CD4-positive, alpha-beta memory T cell (primary cell): ENCODE measurements around the gene CPNE4. TPM values are rescaled to one million over a fixed set of nuclear protein-coding genes. Genes with fewer than 3 reads are reported as not detected.

Experiments
- CTCF ChIA-PET: fragments of 350-600 bp; sonication (Branson Sonifier 250); formaldehyde crosslinking; loops from one replicate; lab custom pipeline; 2021; ENCODE audit warnings: inconsistent platforms; ENCODE audit not compliant: partially characterized antibody; lab: Charles Lee
- POLR2A ChIA-PET: fragments of 350-600 bp; sonication (Branson Sonifier 250); formaldehyde crosslinking; loops from one replicate; lab custom pipeline; 2021; ENCODE audit not compliant: partially characterized antibody; lab: Charles Lee
- DNase-seq, 5 donors: peaks; one replicate each; pipeline versions ENCODE4 v3.0.0 to v3.0.0-alpha.2; 2020 to 2022; ENCODE audit warnings: mixed read lengths in 1 of 5
- H3K27ac ChIP-seq: one replicate; pipeline ENCODE4 v1.7.0; 2013; ENCODE audit warnings: low read depth, low read length
- H3K27me3 ChIP-seq: 2 replicates; pipeline ENCODE4 v1.7.0; 2013; ENCODE audit warnings: mild to moderate bottlenecking, low read length, moderate library complexity; ENCODE audit not compliant: insufficient read depth
- H3K36me3 ChIP-seq: 2 replicates; pipeline ENCODE4 v1.7.0; 2013; ENCODE audit warnings: mild to moderate bottlenecking, low read length, moderate library complexity; ENCODE audit not compliant: insufficient read depth
- H3K4me1 ChIP-seq: 2 replicates; pipeline ENCODE4 v1.7.0; 2013; ENCODE audit warnings: mild to moderate bottlenecking, low read length, moderate library complexity; ENCODE audit not compliant: insufficient read depth
- H3K4me3 ChIP-seq, 2 donors: one replicate each; pipeline ENCODE4 v1.7.0; 2013; ENCODE audit warnings: low read length in 2 of 2, mild to moderate bottlenecking in 1 of 2
- H3K9me3 ChIP-seq, 2 donors: one replicate each; pipeline ENCODE4 v1.7.0; 2013; ENCODE audit warnings: low read length in 2 of 2, control low read depth in 1 of 2; ENCODE audit not compliant: control insufficient read depth in 1 of 2
- H3K27ac Mint-ChIP-seq, 7 donors: one replicate each; pipeline ENCODE4 v1.8.0; 2020 to 2021; ENCODE audit warnings: mixed read lengths in 7 of 7, mild to moderate bottlenecking in 6 of 7, inconsistent platforms in 3 of 7, moderate library complexity in 3 of 7
- H3K27me3 Mint-ChIP-seq, 2 donors: one replicate each; pipeline ENCODE4 v1.8.0; 2020 to 2021; ENCODE audit warnings: mixed read lengths in 2 of 2
- H3K36me3 Mint-ChIP-seq, 2 donors: one replicate each; pipeline ENCODE4 v1.8.0; 2020 to 2021; ENCODE audit warnings: mixed read lengths in 2 of 2, inconsistent platforms in 1 of 2, mild to moderate bottlenecking in 1 of 2
- H3K4me1 Mint-ChIP-seq, 4 donors: one replicate each; pipeline ENCODE4 v1.8.0; 2020 to 2021; ENCODE audit warnings: mixed read lengths in 4 of 4, mild to moderate bottlenecking in 1 of 4
- H3K4me3 Mint-ChIP-seq, 8 donors: one replicate each; pipeline ENCODE4 v1.8.0; 2020 to 2021; ENCODE audit warnings: mixed read lengths in 8 of 8, mild to moderate bottlenecking in 7 of 8, moderate library complexity in 6 of 8, inconsistent platforms in 3 of 8
- H3K9me3 Mint-ChIP-seq, 8 donors: one replicate each; pipeline ENCODE4 v1.8.0; 2020 to 2021; ENCODE audit warnings: mixed read lengths in 8 of 8, mild to moderate bottlenecking in 5 of 8, inconsistent platforms in 3 of 8, moderate library complexity in 1 of 8
- intact Hi-C: fragments of 100-400 bp; cut with micrococcal nuclease; formaldehyde crosslinking; loops from one replicate; pipeline ENCODE4 v1.15.1; 2023
- polyA plus RNA-seq, 2 donors: library from polyadenylated mRNA; unstranded; fragments of 300-500 nt; fragmentation: Illumina TruSeq; gene quantifications; one replicate each; pipeline ENCODE4 v1.2.3, GENCODE V29; 2021
- total RNA-seq, 2 experiments: library from RNA; stranded (reverse); gene quantifications; one replicate each; pipeline ENCODE4 v1.2.3, GENCODE V29; 2021

The CPNE4 gene
- total and polyA plus RNA-seq, 4 experiments from 2014 or later = not detected

DNA sequence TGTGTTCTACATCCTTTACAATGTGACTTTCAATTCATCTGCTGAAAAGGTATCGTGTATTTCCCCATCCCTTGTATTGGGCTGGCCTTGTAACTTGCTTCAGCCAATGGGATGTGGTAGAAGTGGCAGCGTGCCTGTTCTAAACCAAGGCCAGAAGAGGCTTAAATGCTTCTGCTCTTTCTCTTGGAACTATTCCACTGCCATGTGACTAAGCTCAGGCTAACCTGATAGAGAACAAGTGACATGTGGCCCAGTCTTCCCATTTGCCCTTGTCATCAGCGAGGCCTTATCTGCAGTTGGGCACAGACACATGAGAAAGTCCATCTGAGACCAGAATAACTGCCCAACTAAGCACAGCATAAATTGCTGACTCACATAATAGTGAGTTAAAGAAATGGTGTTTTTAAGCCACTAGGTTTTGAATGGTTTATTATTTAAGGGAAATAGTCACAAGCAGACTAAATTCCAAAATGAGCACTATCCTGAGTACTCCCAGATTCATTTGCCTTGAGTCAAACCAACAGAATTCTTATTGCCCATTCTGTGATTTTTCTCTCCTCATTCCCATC is 230.2 kb downstream of the CPNE4 start:
- Mint-ChIP-seq H3K36me3 (no peaks in the 10 kb centered on the region), H3K27me3 (peaks cover 2 to 6% of the 10 kb centered on the region in 2 donors), H3K27ac (no peak overlapping the region), H3K9me3 (no peaks in the 10 kb centered on the region), H3K4me3 (no peak overlapping the region), H3K4me1 (no peaks in the 10 kb centered on the region)
- ChIA-PET CTCF (interaction anchor here (1.3 kb wide), 1 partner anchor 9 kb away, joined by 5 read pairs; no protein-coding TSS in a partner anchor), POLR2A (no interaction called here)
- H3K27me3 ChIP-seq = no peaks in the 10 kb centered on the region
- no peaks in the 10 kb centered on the region for H3K36me3 ChIP-seq
- H3K27ac ChIP-seq = no peak overlapping the region
- intact Hi-C loops = no loop called here
- H3K4me3 ChIP-seq = no peak overlapping the region
- DNase-seq = no peak
- H3K4me1 ChIP-seq = no peaks in the 10 kb centered on the region
- no peaks in the 10 kb centered on the region for H3K9me3 ChIP-seq

DNA sequence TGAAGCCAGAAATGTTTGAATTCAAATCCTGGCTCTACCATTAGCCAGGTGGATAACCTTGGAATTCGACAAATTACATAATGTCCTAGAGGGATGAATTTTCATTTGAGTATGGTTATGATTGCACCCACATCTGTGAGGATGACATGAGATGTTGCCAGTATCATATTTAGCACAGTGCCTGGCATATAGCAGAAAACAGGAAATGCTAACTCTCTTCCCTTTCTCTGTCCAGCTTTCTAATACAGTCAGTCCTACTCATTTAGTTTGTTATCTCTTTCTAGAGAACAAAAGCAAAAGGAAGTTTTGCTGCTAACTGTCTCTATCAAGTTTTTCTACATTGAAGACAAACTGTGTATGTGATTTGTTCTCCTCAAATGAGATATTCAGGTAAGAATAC is 231.7 kb downstream of the CPNE4 start:
- H3K9me3 ChIP-seq = no peaks in the 10 kb centered on the region
- Mint-ChIP-seq H3K36me3 (no peaks in the 10 kb centered on the region), H3K4me3 (no peak overlapping the region), H3K27ac (no peak overlapping the region), H3K27me3 (peaks cover 4 to 6% of the 10 kb centered on the region in 2 donors), H3K9me3 (no peaks in the 10 kb centered on the region), H3K4me1 (no peaks in the 10 kb centered on the region)
- H3K4me1 ChIP-seq = no peaks in the 10 kb centered on the region
- no peak for DNase-seq
- intact Hi-C loops = no loop called here
- no peaks in the 10 kb centered on the region for H3K36me3 ChIP-seq
- H3K4me3 ChIP-seq = no peak overlapping the region
- ChIA-PET CTCF (no interaction called here), POLR2A (no interaction called here)
- no peak overlapping the region for H3K27ac ChIP-seq
- H3K27me3 ChIP-seq = no peaks in the 10 kb centered on the region

DNA sequence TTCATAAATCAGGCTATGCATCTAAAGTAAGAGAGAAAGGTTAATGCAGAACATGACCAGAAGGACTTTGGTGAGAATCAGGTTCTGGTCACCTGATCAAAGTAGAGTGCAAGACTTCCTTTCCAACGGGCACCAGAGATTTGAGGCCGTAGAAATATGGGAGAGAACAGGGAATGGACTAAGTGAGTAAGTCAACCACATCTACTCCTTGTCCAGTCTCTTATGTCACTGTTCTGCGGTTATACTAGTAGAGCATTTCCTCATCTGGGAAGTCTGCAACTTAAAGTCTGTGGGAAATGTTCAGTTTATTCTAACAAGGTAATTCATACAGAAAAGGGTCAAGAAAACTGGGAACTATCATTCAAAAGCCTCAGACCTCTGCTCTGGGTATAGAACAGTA is 232.8 kb downstream of the CPNE4 start:
- no peaks in the 10 kb centered on the region for H3K9me3 ChIP-seq
- no peaks in the 10 kb centered on the region for H3K4me1 ChIP-seq
- ChIA-PET POLR2A (no interaction called here), CTCF (no interaction called here)
- H3K27ac ChIP-seq = no peak overlapping the region
- peaks cover 4 to 6% of the 10 kb centered on the region in 2 donors for H3K27me3 Mint-ChIP-seq
- H3K27me3 ChIP-seq = no peaks in the 10 kb centered on the region
- no peak overlapping the region for H3K27ac Mint-ChIP-seq
- no peak for DNase-seq
- no peaks in the 10 kb centered on the region for H3K9me3 Mint-ChIP-seq
- no peak overlapping the region for H3K4me3 Mint-ChIP-seq
- intact Hi-C loops = no loop called here
- no peaks in the 10 kb centered on the region for H3K36me3 Mint-ChIP-seq
- H3K4me3 ChIP-seq = no peak overlapping the region
- H3K4me1 Mint-ChIP-seq = no peaks in the 10 kb centered on the region
- H3K36me3 ChIP-seq = no peaks in the 10 kb centered on the region

DNA sequence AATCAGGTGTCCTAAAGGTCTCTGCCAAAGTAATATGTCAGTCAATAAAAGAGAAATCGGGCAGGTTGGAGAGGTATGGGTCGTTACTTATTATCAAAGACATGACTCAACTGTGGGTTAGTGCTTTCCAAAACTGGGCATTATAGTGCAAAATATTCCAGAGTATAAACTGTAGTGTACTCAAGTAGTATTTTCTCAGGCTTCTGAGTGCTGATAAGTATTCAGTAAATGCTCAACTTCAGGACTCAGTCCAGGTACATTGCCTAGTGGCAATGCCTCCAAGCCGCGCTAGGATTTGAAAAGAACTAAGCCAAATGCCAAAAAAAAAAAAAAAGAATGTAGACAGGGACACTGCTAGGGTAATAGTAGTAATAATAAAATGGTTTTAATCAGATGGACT is 233.2 kb downstream of the CPNE4 start:
- no peaks in the 10 kb centered on the region for H3K36me3 Mint-ChIP-seq

DNA sequence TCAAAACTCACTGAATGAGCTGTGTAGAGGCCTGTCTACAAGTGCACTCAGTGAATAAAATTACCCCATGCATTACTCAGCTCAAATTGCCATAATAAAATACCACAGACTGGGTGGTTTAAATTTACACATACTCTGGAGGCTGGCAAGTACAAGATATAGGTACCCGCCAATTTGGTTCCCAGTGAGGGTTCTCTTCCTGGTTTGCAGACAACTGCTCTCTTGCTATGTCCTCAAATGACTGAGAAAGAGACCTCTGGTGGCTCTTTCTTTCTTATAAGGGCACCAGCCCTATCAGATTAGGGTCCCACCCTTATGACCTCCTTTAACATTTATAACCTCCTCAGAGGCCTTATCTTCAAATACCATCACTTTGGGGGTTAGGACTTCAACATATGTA is 237.0 kb downstream of the CPNE4 start:
- intact Hi-C loops = no loop called here
- no peaks in the 10 kb centered on the region for H3K9me3 Mint-ChIP-seq
- H3K27me3 ChIP-seq = no peaks in the 10 kb centered on the region
- H3K4me3 Mint-ChIP-seq = no peak overlapping the region
- H3K9me3 ChIP-seq = no peaks in the 10 kb centered on the region
- DNase-seq = no peak
- H3K36me3 Mint-ChIP-seq = no peaks in the 10 kb centered on the region
- no peak overlapping the region for H3K27ac ChIP-seq
- H3K4me1 Mint-ChIP-seq = peaks cover 0 to 9% (median 6%) of the 10 kb centered on the region in 4 donors
- CTCF ChIA-PET = no interaction called here
- POLR2A ChIA-PET = no interaction called here
- no peaks in the 10 kb centered on the region for H3K36me3 ChIP-seq
- no peak overlapping the region for H3K4me3 ChIP-seq
- H3K27me3 Mint-ChIP-seq = peaks cover 8 to 16% of the 10 kb centered on the region in 2 donors
- H3K4me1 ChIP-seq = no peaks in the 10 kb centered on the region
- H3K27ac Mint-ChIP-seq = no peak overlapping the region

More for the DNA sequence above, 233.2 kb downstream of the CPNE4 start:
- H3K36me3 ChIP-seq = no peaks in the 10 kb centered on the region
- ChIA-PET POLR2A (no interaction called here), CTCF (no interaction called here)
- no peaks in the 10 kb centered on the region for H3K9me3 ChIP-seq
- no peak overlapping the region for H3K4me3 ChIP-seq
- H3K4me1 Mint-ChIP-seq = peaks cover 0 to 4% (median 2%) of the 10 kb centered on the region in 4 donors
- no peak overlapping the region for H3K27ac Mint-ChIP-seq
- H3K27me3 Mint-ChIP-seq = peaks cover 4 to 6% of the 10 kb centered on the region in 2 donors
- no peaks in the 10 kb centered on the region for H3K4me1 ChIP-seq
- DNase-seq = no peak
- H3K9me3 Mint-ChIP-seq = no peaks in the 10 kb centered on the region
- intact Hi-C loops = no loop called here
- H3K27ac ChIP-seq = no peak overlapping the region
- no peaks in the 10 kb centered on the region for H3K27me3 ChIP-seq
- no peak overlapping the region for H3K4me3 Mint-ChIP-seq

DNA sequence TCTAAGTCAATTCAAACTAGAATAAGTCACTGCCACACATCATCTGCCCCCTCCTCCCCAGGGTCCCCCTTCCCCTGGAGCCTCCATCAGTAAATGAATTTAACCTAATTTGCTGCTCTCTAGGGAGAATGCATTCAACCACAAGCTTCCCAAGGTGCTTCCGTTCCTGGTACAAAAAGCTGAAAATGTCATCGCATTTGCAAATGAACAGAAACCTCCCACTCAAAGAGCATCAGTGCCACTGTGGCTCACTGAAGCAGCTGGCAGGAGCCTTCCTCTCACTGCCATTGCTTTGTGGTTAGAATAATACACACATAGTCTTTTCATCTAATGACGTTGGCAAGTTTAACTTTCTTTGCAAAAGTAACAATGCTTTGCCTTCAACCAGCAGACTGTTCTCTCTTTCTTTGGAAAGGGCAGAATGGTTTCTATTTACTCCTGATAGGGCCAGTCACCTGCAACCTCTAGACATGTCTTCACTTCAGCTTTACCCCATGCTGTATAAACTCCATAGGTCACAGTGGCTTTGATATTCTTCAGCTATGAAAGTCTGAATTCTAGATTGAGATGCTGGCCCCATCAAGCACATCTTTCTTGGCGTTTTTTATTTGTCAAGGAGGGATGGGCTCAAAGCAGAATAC is 238.1 kb downstream of the CPNE4 start:
- DNase-seq = no peak
- no peaks in the 10 kb centered on the region for H3K4me1 ChIP-seq
- H3K9me3 ChIP-seq = no peaks in the 10 kb centered on the region
- H3K4me3 ChIP-seq = no peak overlapping the region
- Mint-ChIP-seq H3K36me3 (no peaks in the 10 kb centered on the region), H3K27ac (no peak overlapping the region), H3K27me3 (peaks cover 8 to 13% of the 10 kb centered on the region in 2 donors), H3K4me3 (no peak overlapping the region), H3K4me1 (peaks cover 0 to 9% (median 6%) of the 10 kb centered on the region in 4 donors), H3K9me3 (no peaks in the 10 kb centered on the region)
- H3K36me3 ChIP-seq = no peaks in the 10 kb centered on the region
- H3K27me3 ChIP-seq = no peaks in the 10 kb centered on the region
- ChIA-PET POLR2A (no interaction called here), CTCF (interaction anchor here (1.0 to 2.7 kb wide), 5 partner anchors 11 to 763 kb away, joined by 3 to 10 read pairs (median 4); no protein-coding TSS in a partner anchor)
- no peak overlapping the region for H3K27ac ChIP-seq
- intact Hi-C loops = no loop called here

DNA sequence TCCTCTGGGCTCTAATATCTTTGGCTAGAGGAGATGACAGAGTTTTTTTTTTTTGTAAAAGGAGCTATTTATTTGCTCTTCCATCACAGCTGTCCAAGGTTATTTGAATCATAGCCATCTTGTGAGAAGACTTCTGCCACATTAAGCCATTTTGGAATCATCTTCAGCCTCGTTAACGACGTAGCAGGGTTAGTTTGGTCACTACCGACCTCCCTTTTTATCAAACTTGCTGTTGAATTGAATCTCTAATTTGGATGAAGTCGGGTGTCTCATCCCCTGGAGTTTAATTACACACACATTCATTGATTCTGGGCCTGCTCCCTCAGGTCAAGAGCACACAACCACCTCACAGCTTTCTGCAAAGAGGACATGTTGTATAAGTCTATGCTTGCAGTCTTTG is 238.7 kb downstream of the CPNE4 start:
- Histone ChIP-seq H3K9me3 (no peaks in the 10 kb centered on the region), H3K36me3 (no peaks in the 10 kb centered on the region), H3K4me3 (no peak overlapping the region), H3K27me3 (no peaks in the 10 kb centered on the region), H3K27ac (no peak overlapping the region), H3K4me1 (no peaks in the 10 kb centered on the region)
- H3K27me3 Mint-ChIP-seq = peaks cover 8 to 13% of the 10 kb centered on the region in 2 donors
- DNase-seq = no peak
- no peaks in the 10 kb centered on the region for H3K9me3 Mint-ChIP-seq
- H3K4me1 Mint-ChIP-seq = peaks cover 0 to 9% (median 6%) of the 10 kb centered on the region in 4 donors
- ChIA-PET POLR2A (no interaction called here), CTCF (interaction anchor here (0.9 to 2.7 kb wide), 11 partner anchors 9 to 763 kb away, joined by 3 to 10 read pairs (median 4); no protein-coding TSS in a partner anchor)
- no peaks in the 10 kb centered on the region for H3K36me3 Mint-ChIP-seq
- intact Hi-C loops = no loop called here
- no peak overlapping the region for H3K4me3 Mint-ChIP-seq
- H3K27ac Mint-ChIP-seq = no peak overlapping the region
